B cell (primary cell): ENCODE data around the gene LMO7. TPM values are rescaled to one million over a fixed set of nuclear protein-coding genes. Genes with fewer than 3 reads are reported as not detected.

Experiments used
- ATAC-seq: fragments of 200-7000 bp; cut with Tn5 transposase; one replicate; pipeline ENCODE4 v1.10.0; 2021; ENCODE audit warnings: low read depth, mild to moderate bottlenecking, moderate number of reproducible peaks, moderate library complexity
- CTCF ChIA-PET: fragments of 350-600 bp; sonication (Branson Sonifier 250); formaldehyde crosslinking; loops from one replicate; lab custom pipeline; 2021; ENCODE audit warnings: antibody characterized with exemption, inconsistent platforms; lab: Charles Lee
- POLR2A ChIA-PET: fragments of 350-600 bp; sonication (Branson Sonifier 250); formaldehyde crosslinking; loops from one replicate; lab custom pipeline; 2021; ENCODE audit warnings: antibody characterized with exemption; lab: Charles Lee
- DNase-seq: peaks from one replicate; pipeline ENCODE4 v3.0.0; 2013
- H2AFZ ChIP-seq: 2 replicates; pipeline ENCODE4 v1.6.1; 2012; ENCODE audit warnings: mild to moderate bottlenecking, low read depth, low read length; ENCODE audit not compliant: insufficient read depth, poor library complexity, severe bottlenecking
- H3K27ac ChIP-seq, 2 donors: 1 replicate in 1 of 2; 2 replicates in 1 of 2; pipeline ENCODE4 v1.5.1; 2012 to 2013; ENCODE audit warnings: low read length in 2 of 2, mild to moderate bottlenecking in 2 of 2, moderate library complexity in 1 of 2
- H3K27me3 ChIP-seq, 4 experiments: fragments of 200-600 bp in 1 of 4; sonication (generic) in 1 of 4; replicated peaks in 1 of 4; 1 replicate in 2 of 4; 2 replicates in 2 of 4; pipeline versions ENCODE4 v1.6.1 to v1.7.0; 2013 to 2016; ENCODE audit warnings: low read length in 3 of 4, mild to moderate bottlenecking in 2 of 4, mixed read lengths in 1 of 4, moderate library complexity in 1 of 4; ENCODE audit not compliant: insufficient read depth in 4 of 4, control insufficient read depth in 3 of 4; ENCODE audit errors: control extremely low read depth in 1 of 4
- H3K36me3 ChIP-seq, 2 experiments: replicated peaks in 1 of 2; 1 replicate in 1 of 2; 2 replicates in 1 of 2; pipeline versions ENCODE4 v1.6.1 to v1.7.1; 2013; ENCODE audit warnings: low read length in 1 of 2; ENCODE audit not compliant: insufficient read depth in 2 of 2, control insufficient read depth in 1 of 2; ENCODE audit errors: control extremely low read depth in 1 of 2, extremely low read depth in 1 of 2
- H3K4me1 ChIP-seq, 2 donors: fragments of 200-600 bp in 1 of 2; sonication (generic) in 1 of 2; 1 replicate in 1 of 2; 2 replicates in 1 of 2; pipeline versions ENCODE4 v1.5.1 to v1.6.1; 2013 to 2017; ENCODE audit warnings: low read length in 2 of 2; ENCODE audit not compliant: control insufficient read depth in 2 of 2, insufficient read depth in 2 of 2
- H3K4me2 ChIP-seq: replicated peaks from 2 replicates; pipeline ENCODE3; 2012; ENCODE audit warnings: mild to moderate bottlenecking, low read depth, low read length; ENCODE audit not compliant: poor library complexity, severe bottlenecking
- H3K4me3 ChIP-seq, 5 experiments: fragments of 200-600 bp in 1 of 5; sonication (generic) in 1 of 5; 1 replicate in 3 of 5; 2 replicates in 2 of 5; pipeline versions ENCODE4 v1.5.1 to v1.7.0; 2011 to 2016; ENCODE audit warnings: low read length in 4 of 5, mild to moderate bottlenecking in 4 of 5, low read depth in 2 of 5, control low read depth in 1 of 5, moderate library complexity in 1 of 5; ENCODE audit not compliant: insufficient read depth in 1 of 5; ENCODE audit errors: control extremely low read depth in 1 of 5, extremely low read depth in 1 of 5
- H3K79me2 ChIP-seq: fragments of 200-600 bp; sonication (generic); one replicate; pipeline ENCODE4 v1.6.0; 2016; ENCODE audit warnings: low read length; ENCODE audit not compliant: control insufficient read depth, insufficient read depth
- H3K9ac ChIP-seq: fragments of 200-600 bp; sonication (generic); 2 replicates; pipeline ENCODE4 v1.6.1; 2017; ENCODE audit warnings: mild to moderate bottlenecking, low read length, moderate library complexity
- H3K9me3 ChIP-seq, 3 donors: one replicate each; pipeline versions ENCODE4 v1.6.1 to v1.7.1; 2013; ENCODE audit warnings: low read length in 2 of 3; ENCODE audit not compliant: control insufficient read depth in 2 of 3, insufficient read depth in 1 of 3; ENCODE audit errors: control extremely low read depth in 1 of 3
- H4K20me1 ChIP-seq: 2 replicates; pipeline ENCODE4 v1.6.0; 2012; ENCODE audit warnings: mild to moderate bottlenecking, low read length; ENCODE audit not compliant: insufficient read depth, control insufficient read depth, poor library complexity, severe bottlenecking
- H3K27ac Mint-ChIP-seq: one replicate; pipeline ENCODE4 v1.8.0; 2021; ENCODE audit warnings: mixed read lengths
- H3K27me3 Mint-ChIP-seq: one replicate; pipeline ENCODE4 v1.8.0; 2021; ENCODE audit warnings: mixed read lengths
- H3K4me1 Mint-ChIP-seq: one replicate; pipeline ENCODE4 v1.8.0; 2021; ENCODE audit warnings: mixed read lengths
- H3K4me3 Mint-ChIP-seq: one replicate; pipeline ENCODE4 v1.8.0; 2021; ENCODE audit warnings: mixed read lengths
- H3K9me3 Mint-ChIP-seq: one replicate; pipeline ENCODE4 v1.8.0; 2022; ENCODE audit warnings: mixed read lengths; ENCODE audit not compliant: insufficient read depth
- EZH2 ChIP-seq: IDR thresholded peaks from 2 replicates; pipeline ENCODE4 v1.6.1; 2012; ENCODE audit warnings: borderline replicate concordance, low read depth, mild to moderate bottlenecking, moderate library complexity, low read length; ENCODE audit not compliant: insufficient read depth, poor library complexity, severe bottlenecking
- WGBS: methylation state at CpG from one replicate; pipeline ENCODE4 v1.1.5; 2013; ENCODE audit warnings: missing lambda C conversion rate; ENCODE audit not compliant: insufficient coverage; 5-methylcytosine and 5-hydroxymethylcytosine counted together
- intact Hi-C: fragments of 100-400 bp; cut with micrococcal nuclease; formaldehyde crosslinking; loops from one replicate; pipeline ENCODE4 v1.10.0; 2022
- polyA plus RNA-seq: library from polyadenylated mRNA; depleted of rRNA; stranded (reverse); fragments of >200 nt; gene quantifications from 2 replicates; pipeline ENCODE4 v1.2.3, GENCODE V29; 2012
- total RNA-seq, 2 donors: library from RNA; stranded (reverse); fragments of 120-200 nt in 1 of 2; gene quantifications; 1 replicate in 1 of 2; 2 replicates in 1 of 2; pipeline versions ENCODE4 v1.2.3 to v1.2.4, GENCODE V29; 2013 to 2022
- TF ChIP-seq, protein P1 (sequence below): fragments of 200-600 bp; IDR thresholded peaks from one replicate; pipeline ENCODE4 v1.8.0; 2022; ENCODE audit warnings: antibody characterized with exemption, mild to moderate bottlenecking

LMO7 gene
- total and polyA plus RNA-seq, 2 donors (not counting 1 experiment from before 2014, with no cell fraction given), result 7.8 to 17.4 TPM

- TF ChIP-seq, protein P1, sequence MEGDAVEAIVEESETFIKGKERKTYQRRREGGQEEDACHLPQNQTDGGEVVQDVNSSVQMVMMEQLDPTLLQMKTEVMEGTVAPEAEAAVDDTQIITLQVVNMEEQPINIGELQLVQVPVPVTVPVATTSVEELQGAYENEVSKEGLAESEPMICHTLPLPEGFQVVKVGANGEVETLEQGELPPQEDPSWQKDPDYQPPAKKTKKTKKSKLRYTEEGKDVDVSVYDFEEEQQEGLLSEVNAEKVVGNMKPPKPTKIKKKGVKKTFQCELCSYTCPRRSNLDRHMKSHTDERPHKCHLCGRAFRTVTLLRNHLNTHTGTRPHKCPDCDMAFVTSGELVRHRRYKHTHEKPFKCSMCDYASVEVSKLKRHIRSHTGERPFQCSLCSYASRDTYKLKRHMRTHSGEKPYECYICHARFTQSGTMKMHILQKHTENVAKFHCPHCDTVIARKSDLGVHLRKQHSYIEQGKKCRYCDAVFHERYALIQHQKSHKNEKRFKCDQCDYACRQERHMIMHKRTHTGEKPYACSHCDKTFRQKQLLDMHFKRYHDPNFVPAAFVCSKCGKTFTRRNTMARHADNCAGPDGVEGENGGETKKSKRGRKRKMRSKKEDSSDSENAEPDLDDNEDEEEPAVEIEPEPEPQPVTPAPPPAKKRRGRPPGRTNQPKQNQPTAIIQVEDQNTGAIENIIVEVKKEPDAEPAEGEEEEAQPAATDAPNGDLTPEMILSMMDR, result no peak
- no peak for TF ChIP-seq EZH2
- H3K4me3 ChIP-seq, result no peak overlapping the region
- WGBS, result 92% methylated on average over 2 of the region's 3 CpGs
- CTCF ChIA-PET, result no interaction called here
- no peaks in the 10 kb centered on the region for H3K79me2 ChIP-seq
- ATAC-seq (no peak), DNase-seq (no peak)
- H3K4me2 ChIP-seq, result no peak overlapping the region
- no peak overlapping the region for H3K27ac Mint-ChIP-seq
- H3K27ac ChIP-seq, result no peak overlapping the region
- H3K27me3 ChIP-seq, result no peaks in the 10 kb centered on the region
- POLR2A ChIA-PET, result no interaction called here
- no peaks in the 10 kb centered on the region for H3K4me1 Mint-ChIP-seq
- H3K9me3 ChIP-seq, result no peaks in the 10 kb centered on the region
- H3K9ac ChIP-seq, result no peak overlapping the region
- H3K27me3 Mint-ChIP-seq, result no peaks in the 10 kb centered on the region
- no peaks in the 10 kb centered on the region for H4K20me1 ChIP-seq
- H3K4me3 Mint-ChIP-seq, result no peak overlapping the region
- H3K36me3 ChIP-seq, result no peaks in the 10 kb centered on the region
- H3K4me1 ChIP-seq, result no peaks in the 10 kb centered on the region
- intact Hi-C loops, result no loop called here
- no peak overlapping the region for H2AFZ ChIP-seq
- H3K9me3 Mint-ChIP-seq, result no peaks in the 10 kb centered on the region
These were observed 177.2 kb downstream of the LMO7 start for GRCh38 chr13:75813323-75813722.

DNA sequence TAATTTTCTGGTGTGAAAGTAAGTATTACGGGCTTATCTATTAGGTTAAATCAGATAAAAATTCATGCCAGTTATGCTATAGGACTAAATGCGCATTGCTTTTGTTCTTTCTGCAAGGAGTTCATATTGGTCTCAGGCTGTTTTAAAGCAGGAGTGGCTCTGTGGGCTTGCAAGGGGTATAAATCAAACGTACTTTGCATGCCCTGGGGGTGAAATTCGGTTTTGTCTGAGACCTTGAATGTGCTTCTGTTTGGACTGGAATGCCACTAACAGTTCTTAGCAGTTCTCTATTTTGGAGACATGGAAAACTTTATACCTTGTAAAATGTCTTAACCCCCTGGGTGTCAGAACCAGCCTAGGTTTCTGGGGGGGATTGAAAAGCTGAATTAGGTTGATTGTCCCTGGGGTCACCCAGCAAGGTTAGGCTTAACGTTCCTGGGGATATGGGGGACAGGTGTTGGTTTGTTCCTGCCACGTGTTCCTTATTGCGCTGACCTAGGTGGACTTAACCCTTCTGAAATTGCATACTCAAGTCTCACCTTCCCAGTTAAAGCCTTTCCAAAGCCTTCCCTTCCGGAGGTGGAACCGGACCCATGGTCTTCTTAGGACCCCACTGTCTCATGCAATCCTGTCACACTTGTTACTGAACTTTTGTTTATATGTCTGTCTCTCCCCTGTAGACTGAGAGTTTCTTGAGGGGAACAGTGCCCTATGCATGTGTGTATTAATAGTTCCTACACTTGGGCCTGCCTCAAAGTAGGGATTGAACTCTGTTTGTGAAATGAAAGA, 182.2 kb downstream of the LMO7 start:
- Histone ChIP-seq H3K4me2 (no peak overlapping the region), H2AFZ (no peak overlapping the region), H3K4me1 (no peaks in the 10 kb centered on the region), H3K27ac (no peak overlapping the region), H3K36me3 (no peaks in the 10 kb centered on the region), H3K4me3 (no peak overlapping the region), H3K9ac (no peak overlapping the region), H3K27me3 (no peaks in the 10 kb centered on the region), H4K20me1 (no peaks in the 10 kb centered on the region), H3K9me3 (no peaks in the 10 kb centered on the region), H3K79me2 (no peaks in the 10 kb centered on the region)
- ChIA-PET CTCF (no interaction called here), POLR2A (no interaction called here)
- H3K27me3 Mint-ChIP-seq, result no peaks in the 10 kb centered on the region
- DNase-seq (no peak), ATAC-seq (no peak)
- 100% methylated on average over 3 of the region's 9 CpGs for WGBS
- no peak overlapping the region for H3K4me3 Mint-ChIP-seq
- H3K4me1 Mint-ChIP-seq, result no peaks in the 10 kb centered on the region
- no peaks in the 10 kb centered on the region for H3K9me3 Mint-ChIP-seq
- no peak overlapping the region for H3K27ac Mint-ChIP-seq
- intact Hi-C loops, result no loop called here
- TF ChIP-seq EZH2, result no peak
- TF ChIP-seq, protein P1, result no peak
